Measurements from ENCODE around the gene ZFYVE26.
"Not testable (repeated sequence)": the region's sequence is repeated elsewhere in the genome, so short reads cannot be mapped to it uniquely, and the experiment has no call there.

The ZFYVE26 gene

GRCh38 chr14:67744046-67744445 lies 72.3 kb downstream of the ZFYVE26 start:
- Mint-ChIP-seq H3K36me3 (peaks cover 22% of the 10 kb centered on the region), H3K9me3 (peaks cover 6% of the 10 kb centered on the region), H3K27ac (no peak overlapping the region), H3K4me1 (no peaks in the 10 kb centered on the region), H3K4me3 (no peak overlapping the region), H3K27me3 (no peaks in the 10 kb centered on the region)
- ATAC-seq: no peak

- no peak for ATAC-seq
- H3K4me3 Mint-ChIP-seq: no peak overlapping the region
- H3K9me3 Mint-ChIP-seq: peaks cover 4% of the 10 kb centered on the region
- H3K27me3 Mint-ChIP-seq: no peaks in the 10 kb centered on the region
- H3K27ac Mint-ChIP-seq: no peak overlapping the region
- no peaks in the 10 kb centered on the region for H3K36me3 Mint-ChIP-seq
- no peaks in the 10 kb centered on the region for H3K4me1 Mint-ChIP-seq
Measured at GRCh38 chr14:67738740-67739504, 77.5 kb downstream of the ZFYVE26 start.

GRCh38 chr14:67736771-67737170 lies 79.6 kb downstream of the ZFYVE26 start:
- Mint-ChIP-seq H3K27me3 (no peaks in the 10 kb centered on the region), H3K36me3 (no peaks in the 10 kb centered on the region), H3K4me3 (no peak overlapping the region), H3K9me3 (no peaks in the 10 kb centered on the region), H3K4me1 (no peaks in the 10 kb centered on the region), H3K27ac (no peak overlapping the region)
- no peak for ATAC-seq

GRCh38 chr14:67735336-67736147 lies 80.8 kb downstream of the ZFYVE26 start:
- no peaks in the 10 kb centered on the region for H3K36me3 Mint-ChIP-seq
- no peaks in the 10 kb centered on the region for H3K9me3 Mint-ChIP-seq
- H3K27ac Mint-ChIP-seq: no peak overlapping the region
- H3K27me3 Mint-ChIP-seq: no peaks in the 10 kb centered on the region
- H3K4me3 Mint-ChIP-seq: no peak overlapping the region
- no peaks in the 10 kb centered on the region for H3K4me1 Mint-ChIP-seq
- no peak for ATAC-seq

- Mint-ChIP-seq H3K27me3 (no peaks in the 10 kb centered on the region), H3K36me3 (no peaks in the 10 kb centered on the region), H3K27ac (no peak overlapping the region), H3K9me3 (no peaks in the 10 kb centered on the region), H3K4me3 (no peak overlapping the region), H3K4me1 (no peaks in the 10 kb centered on the region)
- no peak for ATAC-seq
Measured at GRCh38 chr14:67734675-67735074, 81.7 kb downstream of the ZFYVE26 start.

GRCh38 chr14:67733616-67734015 lies 82.8 kb downstream of the ZFYVE26 start:
- Mint-ChIP-seq H3K4me3 (no peak overlapping the region), H3K9me3 (no peaks in the 10 kb centered on the region)
- ATAC-seq: no peak

GRCh38 chr14:67729072-67729885 lies 87.1 kb downstream of the ZFYVE26 start:
- ATAC-seq: no peak
- peaks cover 10% of the 10 kb centered on the region for H3K27me3 Mint-ChIP-seq
- H3K9me3 Mint-ChIP-seq: no peaks in the 10 kb centered on the region

More at GRCh38 chr14:67733616-67734015, 82.8 kb downstream of the ZFYVE26 start:
- no peaks in the 10 kb centered on the region for H3K36me3 Mint-ChIP-seq
- no peak overlapping the region for H3K27ac Mint-ChIP-seq
- H3K27me3 Mint-ChIP-seq: no peaks in the 10 kb centered on the region
- no peaks in the 10 kb centered on the region for H3K4me1 Mint-ChIP-seq

GRCh38 chr14:67728258-67728657 lies 88.1 kb downstream of the ZFYVE26 start:
- no peaks in the 10 kb centered on the region for H3K36me3 Mint-ChIP-seq

More at GRCh38 chr14:67729072-67729885, 87.1 kb downstream of the ZFYVE26 start:
- Mint-ChIP-seq H3K4me3 (no peak overlapping the region), H3K36me3 (no peaks in the 10 kb centered on the region), H3K27ac (no peak overlapping the region), H3K4me1 (no peaks in the 10 kb centered on the region)

GRCh38 chr14:67727361-67727760 lies 89.0 kb downstream of the ZFYVE26 start:
- Mint-ChIP-seq H3K4me1 (peaks cover 6% of the 10 kb centered on the region), H3K4me3 (no peak overlapping the region), H3K27ac (no peak overlapping the region), H3K36me3 (no peaks in the 10 kb centered on the region), H3K9me3 (no peaks in the 10 kb centered on the region), H3K27me3 (peaks cover 28% of the 10 kb centered on the region)
- ATAC-seq: no peak

More at GRCh38 chr14:67728258-67728657, 88.1 kb downstream of the ZFYVE26 start:
- Mint-ChIP-seq H3K4me3 (no peak overlapping the region), H3K27ac (no peak overlapping the region), H3K4me1 (no peaks in the 10 kb centered on the region), H3K27me3 (peaks cover 20% of the 10 kb centered on the region), H3K9me3 (no peaks in the 10 kb centered on the region)
- no peak for ATAC-seq

- Mint-ChIP-seq H3K36me3 (no peaks in the 10 kb centered on the region), H3K27me3 (peaks cover 43% of the 10 kb centered on the region), H3K4me3 (no peak overlapping the region), H3K9me3 (no peaks in the 10 kb centered on the region), H3K4me1 (peaks cover 10% of the 10 kb centered on the region), H3K27ac (no peak overlapping the region)
- no peak for ATAC-seq
Measured at GRCh38 chr14:67725171-67725570, 91.2 kb downstream of the ZFYVE26 start.

- no peak overlapping the region for H3K4me3 Mint-ChIP-seq
- no peak overlapping the region for H3K27ac Mint-ChIP-seq
- H3K4me1 Mint-ChIP-seq: peaks cover 10% of the 10 kb centered on the region
- peaks cover 43% of the 10 kb centered on the region for H3K27me3 Mint-ChIP-seq
- H3K36me3 Mint-ChIP-seq: no peaks in the 10 kb centered on the region
- ATAC-seq: peak; percentile 31
- H3K9me3 Mint-ChIP-seq: no peaks in the 10 kb centered on the region
Measured at GRCh38 chr14:67722293-67722692, 94.1 kb downstream of the ZFYVE26 start.

GRCh38 chr14:67721875-67722274 lies 94.5 kb downstream of the ZFYVE26 start:
- Mint-ChIP-seq H3K27me3 (peaks cover 43% of the 10 kb centered on the region), H3K4me3 (no peak overlapping the region), H3K36me3 (no peaks in the 10 kb centered on the region), H3K27ac (no peak overlapping the region), H3K9me3 (no peaks in the 10 kb centered on the region), H3K4me1 (peaks cover 10% of the 10 kb centered on the region)
- no peak for ATAC-seq

- H3K36me3 Mint-ChIP-seq: no peaks in the 10 kb centered on the region
- peaks cover 10% of the 10 kb centered on the region for H3K4me1 Mint-ChIP-seq
- ATAC-seq: no peak
- no peak overlapping the region for H3K27ac Mint-ChIP-seq
- H3K4me3 Mint-ChIP-seq: no peak overlapping the region
- H3K9me3 Mint-ChIP-seq: no peaks in the 10 kb centered on the region
- peaks cover 38% of the 10 kb centered on the region for H3K27me3 Mint-ChIP-seq
Measured at GRCh38 chr14:67719866-67720265, 96.5 kb downstream of the ZFYVE26 start.

- H3K4me1 Mint-ChIP-seq: peaks cover 10% of the 10 kb centered on the region
- not testable (repeated sequence) for H3K27ac Mint-ChIP-seq, H3K9me3 Mint-ChIP-seq, H3K36me3 Mint-ChIP-seq, H3K4me3 Mint-ChIP-seq, ATAC-seq
- peaks cover 34% of the 10 kb centered on the region for H3K27me3 Mint-ChIP-seq
Measured at GRCh38 chr14:67719385-67719784, 97.0 kb downstream of the ZFYVE26 start.

- H3K27me3 Mint-ChIP-seq: peaks cover 23% of the 10 kb centered on the region
- no peak overlapping the region for H3K27ac Mint-ChIP-seq
- no peaks in the 10 kb centered on the region for H3K9me3 Mint-ChIP-seq
- no peak for ATAC-seq
- no peak overlapping the region for H3K4me3 Mint-ChIP-seq
- peaks cover 10% of the 10 kb centered on the region for H3K4me1 Mint-ChIP-seq
- no peaks in the 10 kb centered on the region for H3K36me3 Mint-ChIP-seq
Measured at GRCh38 chr14:67718265-67718664, 98.1 kb downstream of the ZFYVE26 start.
